Heart right ventricle (tissue), 16 donors: ENCODE results near the gene ACTA2. TPM values are rescaled to one million over a fixed set of nuclear protein-coding genes. Genes with fewer than 3 reads are reported as not detected.

Experiments used
- ATAC-seq, 8 donors: fragments of 200-7000 bp; cut with Tn5 transposase; one replicate each; pipeline ENCODE4 v1.9.1; 2020; ENCODE audit warnings: mild to moderate bottlenecking in 8 of 8, moderate library complexity in 8 of 8, moderate number of reproducible peaks in 1 of 8
- DNase-seq, 2 donors: peaks; one replicate each; pipeline ENCODE4 v3.0.0-alpha.2; 2020
- H3K27ac ChIP-seq, 10 donors: fragments of 200-600 bp; sonication (generic) in 2 of 10; one replicate each; pipeline versions ENCODE4 v1.5.0 to v1.8.0; 2020 to 2022; ENCODE audit warnings: mild to moderate bottlenecking in 3 of 10
- H3K27me3 ChIP-seq, 7 donors: fragments of 200-600 bp; one replicate each; pipeline ENCODE4 v1.8.0; 2021 to 2022; ENCODE audit warnings: mild to moderate bottlenecking in 2 of 7
- H3K36me3 ChIP-seq, 9 donors: fragments of 200-600 bp; sonication (generic) in 1 of 9; one replicate each; pipeline versions ENCODE4 v1.5.0 to v1.8.0; 2020 to 2022; ENCODE audit warnings: mild to moderate bottlenecking in 2 of 9
- H3K4me1 ChIP-seq, 9 donors: fragments of 200-600 bp; sonication (generic) in 1 of 9; one replicate each; pipeline versions ENCODE4 v1.5.0 to v1.8.0; 2020 to 2022; ENCODE audit warnings: mild to moderate bottlenecking in 4 of 9
- H3K4me3 ChIP-seq, 10 donors: fragments of 200-600 bp; sonication (generic) in 2 of 10; one replicate each; pipeline versions ENCODE4 v1.5.0 to v1.8.0; 2020 to 2022; ENCODE audit warnings: mild to moderate bottlenecking in 7 of 10, moderate library complexity in 2 of 10
- H3K9me3 ChIP-seq, 11 donors: fragments of 200-600 bp in 10 of 11; sonication (generic) in 2 of 11; one replicate each; pipeline versions ENCODE4 v1.5.0 to v1.8.0; 2013 to 2022; ENCODE audit warnings: mild to moderate bottlenecking in 2 of 11, control low read depth in 1 of 11, moderate library complexity in 1 of 11
- CTCF ChIP-seq, 9 donors: fragments of 200-600 bp; sonication (generic) in 2 of 9; IDR thresholded peaks; one replicate each; pipeline versions ENCODE4 v1.5.0 to v1.8.0; 2021 to 2022; ENCODE audit warnings: antibody characterized with exemption in 9 of 9, mild to moderate bottlenecking in 5 of 9, moderate library complexity in 1 of 9
- WGBS, 2 donors: extraction: QIAGEN DNeasy Blood & Tissue Kit; methylation state at CpG; one replicate each; pipeline ENCODE4 v1.1.7; 2013; ENCODE audit warnings: inconsistent platforms in 1 of 2; 5-methylcytosine and 5-hydroxymethylcytosine counted together
- intact Hi-C, 10 donors: fragments of 100-400 bp; cut with DNase I; formaldehyde crosslinking; loops; one replicate each; pipeline versions ENCODE4 v1.11.1 to v1.14.2; 2022
- long read RNA-seq, 3 donors: library from polyadenylated mRNA; unstranded; transcript quantifications; one replicate each; pipeline ENCODE4 v2.0.0, GENCODE V29; 2020 to 2021
- polyA plus RNA-seq, 2 donors: library from polyadenylated mRNA; stranded (reverse); fragments of 200-250 nt; gene quantifications; one replicate each; pipeline ENCODE4 v1.2.3, GENCODE V29; 2013
- total RNA-seq, 10 donors: library from RNA; stranded (reverse); fragmentation: NEBNext Ultra II Directional in 3 of 10; extraction: Animal tissue kit (Norgen Biotek cat#: 25700) in 3 of 10; gene quantifications; one replicate each; pipeline versions ENCODE4 v1.2.1 to v1.2.4, GENCODE V29; 2021 to 2023
- donor health status: Arrhythmogenic right ventricular cardiomyopathy.
- donor health status: ischemic (EF 13 %, LVEDD 7.1; RV severe dilation, severe dysfunction).
- donor health status: healthy with polysubstance abuse.
- donor health status: DM: no; HTN: yes; CAD: no.
- donor health status: DM: no; HTN: no; CAD: no.
- donor health status: ischemic (EF 25% LVEDD 6.9; RV normal size, moderate dysfunction).
- donor health status: ischemic (EF 25% LVEDD 5.7; RV mildly dilated, moderate dysfunction).
- donor health status: healthy.
- donor health status: DM: yes; HTN: yes; CAD: no.
- donor health status: Ischemic cardiomyopathy.
- donor health status: ischemic (EF 35%, LVEDD 5.7; RV mildly dilated, moderate dysfunction).
- donor health status: nonischemic (EF 11% LVEDD 7.7; RV severe dilation, severe dysfunction).
- donor health status: DM: yes; HTN: yes; CAD: no.
- donor health status: PGD.
- donor health status: ischemic (EF 29% LVEDD 5.4; RV normal size, mild dysfunction).
- donor health status: nonischemic (EF 23%, LVEDD 6.1; RV moderate dilation, normal function).

The ACTA2 gene
- 100 to 1,000 TPM in 2 of 10 donors, 10 to 100 TPM in 8; 59.4 to 123 (median 73.7) TPM for total RNA-seq
- 100 to 1,000 TPM in 1 of 2 donors, 10 to 100 TPM in 1; 98.0 to 358 TPM for polyA plus RNA-seq
- long read RNA-seq, donor 1, transcript ACTA2-201 (9 exons, 1,349 nt) = major isoform, 38 of 53 reads
- long read RNA-seq, donor 1, partial matches to known transcripts = 4 of 53 reads
- long read RNA-seq, donor 1, other reads (novel, unspliced or antisense) = 11 of 53 reads
- long read RNA-seq, donor 2, transcript ACTA2-201 (9 exons, 1,349 nt) = major isoform, 58 of 79 reads
- long read RNA-seq, donor 2, partial matches to known transcripts = 6 of 79 reads
- long read RNA-seq, donor 2, other reads (novel, unspliced or antisense) = 15 of 79 reads
- long read RNA-seq, donor 3, transcript ACTA2-201 (9 exons, 1,349 nt) = major isoform, 61 of 81 reads
- long read RNA-seq, donor 3, partial matches to known transcripts = 2 of 81 reads
- long read RNA-seq, donor 3, other reads (novel, unspliced or antisense) = 18 of 81 reads

GRCh38 chr10:88952647-88953111, at the start of gene ACTA2:
TSS of gene ACTA2 (minus strand) at chr10:88952773. CDS start at chr10:88948930, 3,843 bp downstream.
- TF ChIP-seq CTCF (IDR thresholded peaks at IDR 0.05) = no peak
- intact Hi-C loops = no loop called here
- no peaks in the 10 kb centered on the region for H3K36me3 ChIP-seq
- H3K27me3 ChIP-seq = no peaks in the 10 kb centered on the region
- H3K4me3 ChIP-seq = peak within 1 kb of the TSS in 9 of 10 donors; percentile 14 to 53 (median 35)
- no peaks in the 10 kb centered on the region for H3K9me3 ChIP-seq
- 49 to 54% methylated on average over 8 of the region's 8 CpGs for WGBS, 2 donors
- DNase-seq = peak; percentile 42 to 53
- H3K27ac ChIP-seq = peak within 1 kb of the TSS; percentile 13 to 89 (median 75)
- peaks cover 0 to 37% (median 24%) of the 10 kb centered on the region in 9 donors for H3K4me1 ChIP-seq
- ATAC-seq = peak; percentile 43 to 81 (median 68)

GRCh38 chr10:89001729-89002072, 49.1 kb upstream of the ACTA2 start:
- Histone ChIP-seq H3K27ac (peak overlapping the region in 7 of 10 donors; percentile 29 to 76 (median 45)), H3K9me3 (no peaks in the 10 kb centered on the region), H3K36me3 (peaks cover 0 to 39% (median 7%) of the 10 kb centered on the region in 9 donors), H3K27me3 (no peaks in the 10 kb centered on the region), H3K4me1 (peaks cover 0 to 64% (median 23%) of the 10 kb centered on the region in 9 donors), H3K4me3 (peak overlapping the region in 1 of 10 donors; percentile 7)
- ATAC-seq = peak in 3 of 8 donors; percentile 25 to 51 (median 36)
- intact Hi-C loops = no loop called here
- 58 to 65% methylated on average over 4 of the region's 4 CpGs for WGBS, 2 donors
- DNase-seq = no peak
- TF ChIP-seq CTCF (IDR thresholded peaks at IDR 0.05) = no peak

- no peak for DNase-seq
- Histone ChIP-seq H3K9me3 (no peaks in the 10 kb centered on the region), H3K36me3 (peaks cover 0 to 38% (median 7%) of the 10 kb centered on the region in 9 donors), H3K27me3 (no peaks in the 10 kb centered on the region), H3K4me1 (peaks cover 0 to 69% (median 23%) of the 10 kb centered on the region in 9 donors), H3K27ac (peak overlapping the region in 9 of 10 donors; percentile 13 to 76 (median 44)), H3K4me3 (peak overlapping the region in 6 of 10 donors; percentile 23 to 38 (median 30))
- no peak for TF ChIP-seq CTCF (IDR thresholded peaks at IDR 0.05)
- WGBS, 2 donors = 57 to 76% methylated on average over 5 of the region's 5 CpGs
- peak in 4 of 8 donors; percentile 17 to 31 (median 24) for ATAC-seq
- intact Hi-C loops = no loop called here
Measured at GRCh38 chr10:89001024-89001728, 48.6 kb upstream of the ACTA2 start.

GRCh38 chr10:88999625-89000024, 47.1 kb upstream of the ACTA2 start:
- 64 to 70% methylated on average over 1 of the region's 1 CpG for WGBS, 2 donors
- H3K4me3 ChIP-seq = peak overlapping the region in 6 of 10 donors; percentile 23 to 38 (median 30)
- intact Hi-C loops = loop anchor here in 1 of 10 donors (10.0 kb wide), 1 partner anchor 155 kb away; no protein-coding TSS in a partner anchor
- ATAC-seq (peak in 2 of 8 donors; percentile 10 to 43), DNase-seq (no peak)
- H3K36me3 ChIP-seq = peaks cover 0 to 22% (median 7%) of the 10 kb centered on the region in 9 donors
- H3K9me3 ChIP-seq = no peaks in the 10 kb centered on the region
- H3K27me3 ChIP-seq = no peaks in the 10 kb centered on the region
- peak overlapping the region in 8 of 10 donors; percentile 2 to 76 (median 42) for H3K27ac ChIP-seq
- peaks cover 3 to 85% (median 23%) of the 10 kb centered on the region in 9 donors for H3K4me1 ChIP-seq
- no peak for TF ChIP-seq CTCF (IDR thresholded peaks at IDR 0.05)
